GM12872 (cell line): ENCODE results near the gene NPAS3.

Source experiments
- CTCF ChIP-seq: IDR thresholded peaks from 3 replicates; pipeline ENCODE4 v1.5.1; 2011; ENCODE audit warnings: low read depth, mild to moderate bottlenecking, low read length, moderate library complexity; ENCODE audit not compliant: insufficient read depth

Gene NPAS3

GRCh38 chr14:33529787-33530757, 591.4 kb downstream of the NPAS3 start:
- no peak for TF ChIP-seq CTCF

DNA sequence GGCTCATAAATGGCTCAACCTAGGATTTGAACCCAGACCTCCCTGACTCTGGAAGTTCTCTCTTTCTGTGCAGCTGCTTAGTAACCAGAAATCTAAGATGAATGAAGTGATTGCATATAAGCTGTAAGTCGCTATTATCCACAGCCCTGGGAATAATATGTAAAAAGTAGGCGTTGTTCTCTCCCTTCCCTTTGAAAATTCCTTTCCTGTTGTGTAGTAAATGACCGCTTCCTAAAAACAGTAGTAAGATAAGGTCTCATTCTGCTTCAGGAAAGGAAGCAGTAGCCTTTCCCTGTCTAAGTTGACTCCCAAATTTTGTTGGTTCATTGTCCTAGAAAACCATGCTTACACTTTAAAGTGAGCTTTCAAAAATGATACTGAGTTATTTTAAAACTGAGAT, 593.9 kb downstream of the NPAS3 start:
- no peak for TF ChIP-seq CTCF

GRCh38 chr14:33534104-33534503, 595.4 kb downstream of the NPAS3 start:
- no peak for TF ChIP-seq CTCF

DNA sequence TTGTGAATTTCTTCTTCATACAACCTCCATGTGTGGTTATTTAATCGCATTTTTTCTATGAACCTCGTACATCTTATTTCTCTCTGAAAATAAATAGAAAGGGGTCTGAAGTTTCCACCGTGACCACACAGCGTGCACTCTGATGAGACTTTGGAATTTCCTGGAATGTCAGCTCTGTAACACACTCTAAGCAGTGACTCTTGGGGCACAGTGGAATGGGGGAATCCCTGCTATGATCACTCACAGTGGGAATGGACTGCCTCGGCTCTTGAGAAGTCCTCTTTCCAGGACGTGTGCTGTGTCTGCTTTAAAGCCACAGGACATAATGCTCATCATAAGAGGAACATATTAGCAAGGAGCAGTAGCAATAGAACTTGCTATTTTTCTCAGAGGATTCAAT, 596.0 kb downstream of the NPAS3 start:
- no peak for TF ChIP-seq CTCF

GRCh38 chr14:33539918-33540357, 601.3 kb downstream of the NPAS3 start:
- TF ChIP-seq CTCF = no peak

DNA sequence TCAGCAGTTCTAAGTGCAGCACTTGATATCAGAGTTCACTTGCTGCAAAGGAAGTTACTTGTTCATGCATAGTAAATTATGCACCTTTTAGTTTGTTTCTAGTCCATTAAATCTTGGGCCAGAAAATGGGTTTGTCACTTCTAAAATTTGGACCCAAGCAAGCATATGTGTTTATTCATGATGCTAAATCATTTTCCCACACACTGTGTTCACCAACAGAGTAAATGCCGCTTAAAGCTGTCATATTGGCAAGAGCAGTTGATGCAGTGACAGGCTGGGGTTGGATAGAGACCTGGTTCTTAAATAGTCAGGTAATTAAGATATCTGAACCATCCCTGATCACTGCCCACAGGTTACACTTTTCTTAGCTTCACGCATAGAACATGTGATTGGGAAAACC, 602.5 kb downstream of the NPAS3 start:
- no peak for TF ChIP-seq CTCF

DNA sequence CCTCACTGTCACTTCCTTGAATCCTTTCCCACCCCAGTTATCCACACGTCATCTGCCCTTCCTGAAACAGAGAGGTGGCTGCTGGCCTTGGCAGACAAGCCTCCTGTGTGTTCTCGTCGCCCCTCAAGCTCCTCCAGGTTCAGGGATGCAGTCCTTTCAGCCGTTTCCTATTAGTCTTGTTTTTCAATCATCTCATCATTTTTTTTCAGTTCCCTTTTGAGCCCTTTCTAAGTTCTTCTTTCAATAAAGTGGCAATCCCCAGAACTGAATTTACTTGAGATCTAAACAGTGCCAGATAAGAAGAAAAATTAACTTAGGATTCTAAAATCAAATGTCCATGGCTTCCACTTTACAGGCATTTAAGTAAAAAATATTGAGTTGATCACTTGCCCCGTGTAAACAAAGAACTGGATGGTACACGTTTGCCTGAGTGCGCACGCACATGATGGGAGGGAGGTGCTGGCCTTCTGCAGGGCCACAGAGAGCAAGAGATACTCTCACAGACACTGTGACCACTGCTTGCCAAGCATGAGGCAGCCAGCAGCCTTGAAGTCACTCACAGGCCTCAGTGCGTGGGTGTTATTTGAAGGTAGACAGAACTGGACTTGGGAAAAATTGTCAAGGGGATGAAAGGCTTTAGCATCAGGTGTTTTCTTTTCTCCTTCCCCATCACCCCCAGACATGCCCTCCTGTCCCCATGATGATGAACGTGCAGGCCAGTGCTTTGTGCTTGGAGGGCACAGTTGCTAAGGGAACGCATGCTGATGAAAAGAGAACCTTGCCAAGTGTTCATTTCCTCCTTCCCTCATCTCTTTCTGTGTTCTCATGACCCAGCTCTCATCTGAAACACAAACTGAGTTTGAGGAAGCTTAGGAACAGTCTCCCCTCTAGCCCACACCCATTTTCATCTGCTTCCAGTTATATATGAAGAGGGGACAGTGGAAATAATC, 603.9 kb downstream of the NPAS3 start:
- no peak for TF ChIP-seq CTCF
